Measurements from ENCODE around the gene GPC3.

GPC3 gene

GRCh38 chrX:133926809-133927208 is 58.6 kb downstream of the GPC3 start:
- no peak overlapping the region for H3K4me3 ChIP-seq (ENCODE audit: low read depth, low read length)
- no peak for TF ChIP-seq CTCF (IDR thresholded peaks at IDR 0.05; ENCODE audit: low read depth, low read length, missing control alignments)
- in situ Hi-C loops (cut with HindIII; ENCODE audit: low sequenced_read_pairs) = no loop called here
- DNase-seq (ENCODE audit: low read depth) = no peak

GRCh38 chrX:133926099-133926498 is 59.3 kb downstream of the GPC3 start:
- no peak for DNase-seq (ENCODE audit: low read depth)
- in situ Hi-C loops (cut with HindIII; ENCODE audit: low sequenced_read_pairs) = no loop called here
- TF ChIP-seq CTCF (IDR thresholded peaks at IDR 0.05; ENCODE audit: low read depth, low read length, missing control alignments) = no peak

GRCh38 chrX:133924548-133924947 is 60.8 kb downstream of the GPC3 start:
- DNase-seq (ENCODE audit: low read depth) = no peak
- TF ChIP-seq CTCF (IDR thresholded peaks at IDR 0.05; ENCODE audit: low read depth, low read length, missing control alignments) = no peak
- H3K4me3 ChIP-seq (ENCODE audit: low read depth, low read length) = no peak overlapping the region
- in situ Hi-C loops (cut with HindIII; ENCODE audit: low sequenced_read_pairs) = no loop called here

More at GRCh38 chrX:133926099-133926498, 59.3 kb downstream of the GPC3 start:
- no peak overlapping the region for H3K4me3 ChIP-seq (ENCODE audit: low read depth, low read length)

GRCh38 chrX:133923548-133923947 is 61.8 kb downstream of the GPC3 start:
- no peak overlapping the region for H3K4me3 ChIP-seq (ENCODE audit: low read depth, low read length)
- in situ Hi-C loops (cut with HindIII; ENCODE audit: low sequenced_read_pairs) = no loop called here
- TF ChIP-seq CTCF (IDR thresholded peaks at IDR 0.05; ENCODE audit: low read depth, low read length, missing control alignments) = no peak
- no peak for DNase-seq (ENCODE audit: low read depth)

DNA sequence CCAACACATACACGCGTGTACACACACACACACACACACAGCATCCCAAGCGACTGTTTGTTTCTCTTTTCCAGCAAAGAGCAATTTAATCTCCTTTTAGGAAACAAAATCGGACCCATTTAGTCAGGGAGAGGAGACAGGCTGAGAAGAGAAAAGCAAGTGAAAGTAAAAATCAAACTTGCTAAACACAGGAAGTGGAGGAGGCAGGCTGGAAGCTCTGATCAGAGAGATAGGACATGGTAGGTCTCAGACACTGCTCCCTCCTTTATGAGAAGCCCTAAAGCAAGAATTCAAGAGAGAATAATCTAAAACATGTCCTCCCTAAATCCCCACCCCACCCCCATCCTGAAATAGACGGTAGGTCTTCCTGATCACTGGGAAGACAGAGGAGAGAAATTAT is 62.3 kb downstream of the GPC3 start:
- in situ Hi-C loops (cut with HindIII; ENCODE audit: low sequenced_read_pairs) = no loop called here
- no peak for TF ChIP-seq CTCF (IDR thresholded peaks at IDR 0.05; ENCODE audit: low read depth, low read length, missing control alignments)
- no peak overlapping the region for H3K4me3 ChIP-seq (ENCODE audit: low read depth, low read length)
- no peak for DNase-seq (ENCODE audit: low read depth)

GRCh38 chrX:133922390-133922771 is 63.0 kb downstream of the GPC3 start:
- in situ Hi-C loops (cut with HindIII; ENCODE audit: low sequenced_read_pairs) = no loop called here
- TF ChIP-seq CTCF (IDR thresholded peaks at IDR 0.05; ENCODE audit: low read depth, low read length, missing control alignments) = no peak
- DNase-seq (ENCODE audit: low read depth) = no peak
- no peak overlapping the region for H3K4me3 ChIP-seq (ENCODE audit: low read depth, low read length)

Measured in astrocyte of the cerebellum (primary cell).